HL-60/S4 treated with retinoic acid at 250 ng/mL for 4 days and 3 days (cell line): ENCODE measurements around the gene CCDC188.

Experiments
- in situ Hi-C: fragments of 300-500 bp; cut with MboI; formaldehyde crosslinking; loops from 2 replicates; pipeline ENCODE4 v1.7.0; 2022; ENCODE audit warnings: low sequenced_read_pairs

The CCDC188 gene

GRCh38 chr22:20137671-20138416 is 13.0 kb downstream of the CCDC188 start:
- in situ Hi-C loops, result no loop called here

GRCh38 chr22:20137113-20137512 is 13.7 kb downstream of the CCDC188 start:
- in situ Hi-C loops, result no loop called here

GRCh38 chr22:20136603-20136873 is 14.3 kb downstream of the CCDC188 start:
- in situ Hi-C loops, result no loop called here

GRCh38 chr22:20135806-20136602 is 14.9 kb downstream of the CCDC188 start:
- in situ Hi-C loops, result no loop called here

GRCh38 chr22:20135265-20135664 is 15.6 kb downstream of the CCDC188 start:
- in situ Hi-C loops, result no loop called here

GRCh38 chr22:20133930-20134549 is 16.8 kb downstream of the CCDC188 start:
- in situ Hi-C loops, result no loop called here

- in situ Hi-C loops, result no loop called here
Observed at GRCh38 chr22:20132686-20133246, 18.1 kb downstream of the CCDC188 start.

- in situ Hi-C loops, result no loop called here
Observed at GRCh38 chr22:20131859-20132685, 18.8 kb downstream of the CCDC188 start.

- in situ Hi-C loops, result no loop called here
Observed at GRCh38 chr22:20131597-20131858, 19.3 kb downstream of the CCDC188 start, which contains the start of gene ZDHHC8. ZDHHC8 (plus strand) TSS chr22:20131804; CDS start chr22:20131948, 144 bp downstream.

GRCh38 chr22:20130731-20131596 is 19.9 kb downstream of the CCDC188 start:
- in situ Hi-C loops, result no loop called here

- in situ Hi-C loops, result no loop called here
Observed at GRCh38 chr22:20130319-20130718, 20.5 kb downstream of the CCDC188 start.

GRCh38 chr22:20129747-20130014 is 21.2 kb downstream of the CCDC188 start:
- in situ Hi-C loops, result no loop called here

GRCh38 chr22:20128902-20129746 is 21.7 kb downstream of the CCDC188 start:
- in situ Hi-C loops, result no loop called here

- in situ Hi-C loops, result no loop called here
Observed at GRCh38 chr22:20128619-20128901, 22.3 kb downstream of the CCDC188 start.

- in situ Hi-C loops, result no loop called here
Observed at GRCh38 chr22:20127869-20128618, 22.8 kb downstream of the CCDC188 start.

- in situ Hi-C loops, result no loop called here
Observed at GRCh38 chr22:20127318-20127868, 23.5 kb downstream of the CCDC188 start.

GRCh38 chr22:20126284-20127029 is 24.4 kb downstream of the CCDC188 start:
- in situ Hi-C loops, result no loop called here
